KMS-11 (cell line): ENCODE data around the gene RXFP2.

Source experiments
- H2AFZ ChIP-seq: fragments of 200-600 bp; sonication (generic); 2 replicates; pipeline ENCODE4 v1.6.1; 2016; ENCODE audit warnings: antibody characterized with exemption, mixed run types, low read depth
- H3K27ac ChIP-seq: fragments of 200-600 bp; sonication (generic); 2 replicates; pipeline ENCODE4 v1.6.1; 2016; ENCODE audit warnings: mild to moderate bottlenecking, mixed run types
- H3K27me3 ChIP-seq: fragments of 200-600 bp; sonication (generic); 2 replicates; pipeline ENCODE4 v1.6.1; 2017; ENCODE audit warnings: mild to moderate bottlenecking, low read depth, mixed run types, moderate library complexity; ENCODE audit not compliant: insufficient read depth
- H3K36me3 ChIP-seq: fragments of 200-600 bp; sonication (generic); 2 replicates; pipeline ENCODE4 v1.6.1; 2017; ENCODE audit warnings: mild to moderate bottlenecking, mixed run types; ENCODE audit not compliant: insufficient read depth
- H3K4me1 ChIP-seq: fragments of 200-600 bp; sonication (generic); 2 replicates; pipeline ENCODE4 v1.6.1; 2016; ENCODE audit warnings: mild to moderate bottlenecking, low read depth, mixed run types; ENCODE audit not compliant: poor library complexity, severe bottlenecking
- H3K4me2 ChIP-seq: fragments of 200-600 bp; sonication (generic); 2 replicates; pipeline ENCODE4 v1.7.0; 2016; ENCODE audit warnings: mild to moderate bottlenecking, mixed run types
- H3K4me3 ChIP-seq: fragments of 200-600 bp; sonication (generic); IDR thresholded peaks from 2 replicates; pipeline ENCODE4 v1.6.1; 2017; ENCODE audit warnings: low read depth, low read length, mixed read lengths; ENCODE audit not compliant: insufficient read depth
- H3K79me2 ChIP-seq: fragments of 200-600 bp; sonication (generic); 2 replicates; pipeline ENCODE4 v1.6.1; 2016; ENCODE audit warnings: low read depth, mixed run types; ENCODE audit not compliant: insufficient read depth
- H3K9ac ChIP-seq: fragments of 200-600 bp; sonication (generic); 2 replicates; pipeline ENCODE4 v1.6.1; 2016; ENCODE audit warnings: mild to moderate bottlenecking, mixed run types
- H4K20me1 ChIP-seq: fragments of 200-600 bp; sonication (generic); 2 replicates; pipeline ENCODE4 v1.6.1; 2016; ENCODE audit warnings: mild to moderate bottlenecking, mixed run types; ENCODE audit not compliant: insufficient read depth
- TF ChIP-seq, protein P1 (sequence below): fragments of 200-600 bp; sonication (generic); conservative IDR thresholded peaks from 2 replicates; pipeline ENCODE4 v1.6.1; 2017; ENCODE audit warnings: low read depth, mild to moderate bottlenecking, antibody characterized with exemption, low read length, moderate library complexity, mixed read lengths

Gene RXFP2

DNA sequence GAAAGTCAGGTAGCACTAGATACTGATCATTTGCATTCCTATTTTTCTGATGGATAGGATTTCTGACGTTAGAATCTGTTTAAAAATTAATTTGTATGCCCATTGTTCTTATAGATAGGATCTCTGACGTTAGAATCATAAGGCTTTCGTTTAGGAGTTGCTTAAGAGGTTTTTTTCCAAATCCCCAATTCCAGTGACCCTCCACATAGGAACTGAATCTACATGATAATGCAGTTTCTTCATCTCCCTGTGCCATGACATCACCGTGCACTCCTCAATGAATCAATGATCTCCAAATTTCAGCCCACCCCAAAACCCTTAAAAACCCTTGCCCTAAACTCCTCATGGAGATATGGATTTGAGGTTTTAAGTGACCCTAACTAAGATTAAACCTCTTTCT, 87.2 kb downstream of the RXFP2 start:
- Histone ChIP-seq H3K9ac (no peak overlapping the region), H2AFZ (no peak overlapping the region), H4K20me1 (no peaks in the 10 kb centered on the region), H3K4me3 (no peak overlapping the region), H3K36me3 (no peaks in the 10 kb centered on the region), H3K4me2 (no peak overlapping the region), H3K27me3 (no peaks in the 10 kb centered on the region), H3K4me1 (no peaks in the 10 kb centered on the region), H3K79me2 (no peaks in the 10 kb centered on the region), H3K27ac (no peak overlapping the region)
- TF ChIP-seq, protein P1, sequence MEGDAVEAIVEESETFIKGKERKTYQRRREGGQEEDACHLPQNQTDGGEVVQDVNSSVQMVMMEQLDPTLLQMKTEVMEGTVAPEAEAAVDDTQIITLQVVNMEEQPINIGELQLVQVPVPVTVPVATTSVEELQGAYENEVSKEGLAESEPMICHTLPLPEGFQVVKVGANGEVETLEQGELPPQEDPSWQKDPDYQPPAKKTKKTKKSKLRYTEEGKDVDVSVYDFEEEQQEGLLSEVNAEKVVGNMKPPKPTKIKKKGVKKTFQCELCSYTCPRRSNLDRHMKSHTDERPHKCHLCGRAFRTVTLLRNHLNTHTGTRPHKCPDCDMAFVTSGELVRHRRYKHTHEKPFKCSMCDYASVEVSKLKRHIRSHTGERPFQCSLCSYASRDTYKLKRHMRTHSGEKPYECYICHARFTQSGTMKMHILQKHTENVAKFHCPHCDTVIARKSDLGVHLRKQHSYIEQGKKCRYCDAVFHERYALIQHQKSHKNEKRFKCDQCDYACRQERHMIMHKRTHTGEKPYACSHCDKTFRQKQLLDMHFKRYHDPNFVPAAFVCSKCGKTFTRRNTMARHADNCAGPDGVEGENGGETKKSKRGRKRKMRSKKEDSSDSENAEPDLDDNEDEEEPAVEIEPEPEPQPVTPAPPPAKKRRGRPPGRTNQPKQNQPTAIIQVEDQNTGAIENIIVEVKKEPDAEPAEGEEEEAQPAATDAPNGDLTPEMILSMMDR = no peak

DNA sequence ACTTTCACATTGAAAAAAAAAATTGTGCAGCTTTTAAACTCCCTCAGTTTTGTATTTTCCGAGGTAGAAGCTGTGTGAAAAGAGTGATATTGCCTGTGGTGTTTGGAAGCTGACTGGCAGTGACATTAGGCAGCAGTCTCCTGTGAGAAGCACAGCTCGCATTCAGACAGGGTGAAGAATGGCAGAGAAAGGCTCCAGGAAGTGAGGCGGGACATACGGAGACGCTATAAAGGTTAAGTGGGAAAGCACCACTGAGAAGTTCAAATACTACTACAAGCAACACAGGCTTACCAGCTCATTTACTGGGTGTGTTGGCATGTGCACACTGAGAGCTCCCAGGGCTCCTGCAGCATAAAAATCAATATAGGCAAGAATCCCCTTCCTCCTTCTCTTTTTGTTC, 88.4 kb downstream of the RXFP2 start:
- TF ChIP-seq, protein P1 = no peak
- H2AFZ ChIP-seq = no peak overlapping the region
- H3K27ac ChIP-seq = no peak overlapping the region
- H3K4me2 ChIP-seq = no peak overlapping the region
- no peak overlapping the region for H3K4me3 ChIP-seq
- no peaks in the 10 kb centered on the region for H3K27me3 ChIP-seq
- no peaks in the 10 kb centered on the region for H3K79me2 ChIP-seq
- no peak overlapping the region for H3K9ac ChIP-seq
- no peaks in the 10 kb centered on the region for H3K4me1 ChIP-seq
- no peaks in the 10 kb centered on the region for H4K20me1 ChIP-seq
- H3K36me3 ChIP-seq = no peaks in the 10 kb centered on the region

DNA sequence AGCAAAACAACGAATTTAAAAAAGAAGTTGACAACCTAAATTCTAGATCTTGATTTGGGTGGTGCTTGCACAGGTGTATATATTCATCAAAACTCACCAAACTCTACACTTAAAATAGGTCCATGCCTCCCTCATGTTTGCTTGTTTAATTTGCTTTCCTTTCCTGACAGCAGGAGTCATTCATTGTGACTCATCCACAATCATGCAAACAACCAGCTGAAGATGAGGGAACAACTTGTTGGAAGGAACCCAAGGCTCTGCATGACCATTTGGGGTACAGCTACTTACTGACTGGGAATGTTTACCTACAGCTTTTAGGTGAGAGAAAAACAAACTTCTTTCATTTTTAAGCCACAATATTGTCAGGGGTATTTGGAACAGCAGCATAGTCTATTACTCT, 96.6 kb downstream of the RXFP2 start:
- Histone ChIP-seq H3K79me2 (no peaks in the 10 kb centered on the region), H3K36me3 (no peaks in the 10 kb centered on the region), H3K27me3 (no peaks in the 10 kb centered on the region), H3K4me3 (no peak overlapping the region), H3K4me2 (no peak overlapping the region), H3K27ac (no peak overlapping the region), H3K4me1 (no peaks in the 10 kb centered on the region), H2AFZ (no peak overlapping the region), H3K9ac (no peak overlapping the region), H4K20me1 (no peaks in the 10 kb centered on the region)
- TF ChIP-seq, protein P1 = no peak

DNA sequence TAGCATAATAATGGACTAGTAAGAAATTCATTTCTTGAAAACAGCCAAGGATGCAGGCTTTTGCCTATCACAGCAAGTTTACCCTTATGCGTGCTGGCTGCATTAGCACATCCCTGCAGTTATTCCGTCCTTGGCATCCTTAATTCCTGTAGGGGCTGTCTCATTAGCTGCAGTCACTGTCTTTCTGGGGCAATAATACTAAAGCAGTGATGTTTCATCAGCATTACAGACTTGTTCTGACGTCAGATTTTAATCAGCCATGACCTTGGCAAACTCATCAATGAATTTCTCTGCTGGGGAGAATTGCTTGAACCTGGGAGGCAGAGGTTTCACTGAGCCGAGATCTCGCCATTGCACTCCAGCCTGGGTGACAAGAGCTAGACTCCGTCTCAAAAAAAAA, 103.7 kb downstream of the RXFP2 start:
- Histone ChIP-seq H3K27me3 (no peaks in the 10 kb centered on the region), H2AFZ (no peak overlapping the region), H3K4me3 (no peak overlapping the region), H3K36me3 (no peaks in the 10 kb centered on the region), H4K20me1 (no peaks in the 10 kb centered on the region), H3K27ac (no peak overlapping the region), H3K4me1 (no peaks in the 10 kb centered on the region), H3K9ac (no peak overlapping the region), H3K4me2 (no peak overlapping the region), H3K79me2 (no peaks in the 10 kb centered on the region)
- TF ChIP-seq, protein P1 = no peak
